GM13976 (cell line): ENCODE data around the gene SIGLEC6.

Experiments used
- DNase-seq: peaks from one replicate; pipeline ENCODE4 v3.0.0; 2012; ENCODE audit warnings: low spot score
- CTCF ChIP-seq: IDR thresholded peaks from 2 replicates; pipeline ENCODE4 v1.5.1; 2012; ENCODE audit warnings: borderline replicate concordance, mild to moderate bottlenecking; ENCODE audit not compliant: insufficient read depth; ENCODE audit errors: extremely low read depth, missing control alignments, control extremely low read depth
- in situ Hi-C: fragments of 300-500 bp; cut with MboI; formaldehyde crosslinking; loops from one replicate; pipeline ENCODE4 v1.12.0; 2022; ENCODE audit warnings: low sequenced_read_pairs, mixed read lengths, inconsistent platforms; ENCODE audit not compliant: unreplicated experiment

SIGLEC6 gene

GRCh38 chr19:51560339-51560738 is 28.9 kb upstream of the SIGLEC6 start:
- no peak for TF ChIP-seq CTCF
- in situ Hi-C loops: no loop called here
- DNase-seq: no peak

DNA sequence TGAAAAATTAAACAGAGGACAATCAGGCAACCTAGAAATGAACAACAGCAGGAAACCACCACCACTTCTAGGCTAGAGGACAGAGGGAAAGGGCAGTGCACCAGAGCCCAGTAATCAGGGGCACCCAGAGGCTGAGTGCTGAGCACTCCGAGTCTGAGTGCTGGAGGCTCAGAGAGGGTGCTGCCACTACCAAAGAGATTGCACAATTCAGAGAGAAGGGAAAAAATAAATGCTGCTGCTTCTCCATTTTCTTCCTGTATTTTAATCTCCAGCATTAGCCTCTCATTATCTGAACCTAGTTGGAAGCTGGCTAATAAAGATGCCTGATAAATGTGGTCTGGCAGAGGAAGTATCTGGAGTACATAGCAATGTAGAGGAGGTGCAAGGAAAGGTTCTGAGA is 27.8 kb upstream of the SIGLEC6 start:
- TF ChIP-seq CTCF: no peak
- no peak for DNase-seq
- in situ Hi-C loops: no loop called here

DNA sequence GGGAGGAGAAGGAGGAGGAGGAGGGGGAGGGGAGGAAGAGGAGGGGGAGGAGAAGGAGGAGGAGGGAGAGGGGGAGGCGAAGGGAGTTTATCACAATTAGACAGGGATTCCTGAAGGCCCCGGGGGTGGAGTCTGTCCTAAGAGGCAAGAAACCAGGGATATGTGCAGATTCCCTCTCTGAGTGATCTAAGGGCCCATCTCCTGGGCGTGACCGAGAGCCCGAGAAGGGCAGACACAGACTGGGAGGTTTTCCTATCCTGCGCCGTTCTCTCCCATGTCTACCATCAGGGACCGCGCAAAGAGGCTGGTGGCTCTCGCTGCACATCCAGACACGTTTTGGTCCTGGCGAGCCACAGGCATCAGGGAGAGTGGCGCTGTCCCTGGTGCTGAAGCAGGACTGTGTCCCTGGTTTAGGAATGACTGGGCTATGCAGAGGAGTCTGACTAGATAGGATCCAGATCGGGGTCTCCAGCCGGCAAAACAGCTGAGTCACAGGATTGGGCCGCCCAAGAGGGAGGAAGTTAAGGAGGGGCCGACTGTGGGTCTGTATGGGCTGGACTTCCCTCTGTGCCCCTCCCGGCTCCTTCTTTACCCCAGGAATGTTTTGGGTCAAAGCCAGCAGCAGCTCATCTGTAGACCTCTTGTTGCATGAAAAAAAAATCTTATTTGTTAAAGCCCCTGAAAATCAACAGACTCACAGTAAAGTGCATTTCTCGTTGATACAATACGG is 21.7 kb upstream of the SIGLEC6 start:
- in situ Hi-C loops: no loop called here
- TF ChIP-seq CTCF: no peak
- peak; percentile 52 for DNase-seq

- TF ChIP-seq CTCF: no peak
- in situ Hi-C loops: no loop called here
- no peak for DNase-seq
Measured at GRCh38 chr19:51552608-51552995, 21.1 kb upstream of the SIGLEC6 start.

DNA sequence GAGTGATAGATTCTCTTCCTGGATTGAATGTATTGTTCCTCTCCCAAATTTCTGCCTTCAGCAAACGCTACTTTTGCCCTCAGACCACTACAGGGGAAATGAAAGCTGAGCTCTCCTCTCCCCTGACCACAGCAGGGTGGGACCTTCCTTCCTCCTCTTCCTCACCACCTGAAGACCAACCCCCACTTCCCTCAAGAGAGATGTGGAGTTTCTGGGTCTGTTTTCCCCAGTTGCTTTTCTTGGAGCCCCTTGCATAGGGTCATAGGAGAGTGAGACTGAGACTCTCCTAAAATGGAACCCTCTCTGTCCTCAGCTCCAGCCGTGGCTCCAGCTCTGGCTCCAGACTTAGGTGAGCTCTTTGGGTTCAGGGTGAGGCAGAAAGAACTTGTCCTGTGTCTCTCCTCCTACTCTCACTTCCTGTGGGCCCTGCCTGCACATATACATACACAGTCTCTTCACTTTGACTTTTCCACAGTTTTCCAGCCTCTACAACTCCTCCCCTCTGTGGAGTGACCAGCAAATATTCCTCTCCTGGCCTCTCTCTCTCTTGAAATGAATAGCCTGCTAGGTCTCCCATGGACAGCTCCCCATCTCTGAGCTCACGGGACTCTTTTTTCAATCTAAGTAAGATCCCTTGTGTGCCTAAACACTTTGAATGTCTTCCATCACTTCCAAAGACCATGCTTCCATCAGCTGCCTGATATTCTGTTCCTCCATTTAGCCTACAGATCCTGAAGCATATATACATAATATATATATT is 20.4 kb upstream of the SIGLEC6 start:
- DNase-seq: no peak
- in situ Hi-C loops: no loop called here
- no peak for TF ChIP-seq CTCF

DNA sequence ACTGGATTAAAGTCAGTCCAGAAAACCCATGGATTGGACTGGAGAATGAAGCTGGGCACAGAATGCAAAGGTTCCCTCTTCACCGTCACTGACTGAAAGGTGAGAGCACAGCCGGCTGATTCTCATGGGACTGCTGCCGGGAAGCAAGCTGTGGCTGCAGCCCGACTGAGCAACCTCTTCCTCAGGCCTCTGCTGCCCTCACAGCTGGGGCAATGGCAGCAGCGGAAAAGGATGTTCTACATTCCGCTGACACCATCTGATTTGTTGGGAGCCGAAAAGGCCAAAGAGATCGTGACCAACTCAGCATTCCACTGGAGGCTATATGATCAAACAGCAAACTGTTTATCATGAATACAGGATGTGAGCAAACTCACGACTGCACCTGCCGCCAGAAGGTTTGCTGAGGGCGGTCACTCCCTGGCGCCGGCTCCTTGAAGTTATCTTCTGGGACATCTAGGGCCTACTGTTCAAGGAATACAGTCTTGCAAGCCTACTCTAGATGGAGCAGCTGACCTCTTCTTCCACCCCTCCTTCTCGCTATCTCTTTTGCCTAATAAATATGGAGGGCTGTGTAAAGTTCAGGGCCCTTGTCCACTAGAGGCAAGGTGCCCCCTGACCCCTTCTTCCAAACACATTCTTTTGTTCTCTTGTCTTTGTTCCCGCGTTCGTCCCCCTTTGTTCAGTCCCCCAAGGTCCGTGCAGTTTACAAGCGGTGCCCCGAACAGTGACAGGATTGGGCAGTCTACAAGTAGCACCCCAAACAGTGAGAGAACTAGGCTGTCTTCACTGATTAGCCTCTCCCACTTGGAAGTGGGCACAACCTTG is 19.6 kb upstream of the SIGLEC6 start:
- DNase-seq: no peak
- TF ChIP-seq CTCF: no peak
- in situ Hi-C loops: no loop called here
